MM.1S (cell line): ENCODE measurements around the gene CTBP1.

Experiments
- DNase-seq: peaks from one replicate; pipeline ENCODE4 v3.0.0-alpha.2; 2015
- H2AFZ ChIP-seq: fragments of 300-600 bp; sonication (generic); 2 replicates; pipeline ENCODE4 v1.6.0; 2016; ENCODE audit warnings: antibody characterized with exemption, low read length
- H3F3A ChIP-seq: fragments of 300-600 bp; sonication (generic); 2 replicates; pipeline ENCODE4 v1.6.1; 2016; ENCODE audit warnings: mild to moderate bottlenecking, antibody characterized with exemption, low read length, moderate library complexity, mixed read lengths; ENCODE audit not compliant: insufficient read depth
- H3K27ac ChIP-seq: fragments of 300-600 bp; sonication (generic); 2 replicates; pipeline ENCODE4 v1.5.1; 2016; ENCODE audit warnings: mild to moderate bottlenecking, low read length
- H3K27me3 ChIP-seq: fragments of 300-600 bp; sonication (generic); replicated peaks from 2 replicates; pipeline ENCODE4 v1.6.0; 2016; ENCODE audit warnings: low read length; ENCODE audit not compliant: insufficient read depth
- H3K36me3 ChIP-seq: fragments of 300-600 bp; sonication (generic); replicated peaks from 2 replicates; pipeline ENCODE4 v1.6.1; 2016; ENCODE audit warnings: mild to moderate bottlenecking, low read length, mixed read lengths; ENCODE audit not compliant: insufficient read depth
- H3K4me1 ChIP-seq: fragments of 300-600 bp; sonication (generic); 2 replicates; pipeline ENCODE4 v1.6.1; 2016; ENCODE audit warnings: low read length, mixed read lengths
- H3K4me2 ChIP-seq: fragments of 300-600 bp; sonication (generic); 2 replicates; pipeline ENCODE4 v1.6.0; 2016; ENCODE audit warnings: low read depth, low read length
- H3K4me3 ChIP-seq: fragments of 300-600 bp; sonication (generic); 2 replicates; pipeline ENCODE4 v1.5.1; 2016; ENCODE audit warnings: low read length, mixed read lengths
- H3K79me2 ChIP-seq: fragments of 300-600 bp; sonication (generic); 2 replicates; pipeline ENCODE4 v1.6.1; 2016; ENCODE audit warnings: mixed run types, low read length, mixed read lengths
- H3K9ac ChIP-seq: fragments of 300-600 bp; sonication (generic); 2 replicates; pipeline ENCODE4 v1.6.1; 2016; ENCODE audit warnings: low read length, mixed read lengths
- H3K9me2 ChIP-seq: fragments of 300-600 bp; sonication (generic); replicated peaks from 2 replicates; pipeline ENCODE4 v1.6.1; 2016; ENCODE audit warnings: mild to moderate bottlenecking, low read length, mixed read lengths; ENCODE audit not compliant: insufficient read depth
- H3K9me3 ChIP-seq: fragments of 300-600 bp; sonication (generic); replicated peaks from 2 replicates; pipeline ENCODE4 v1.6.1; 2016; ENCODE audit warnings: mild to moderate bottlenecking, low read length, mixed read lengths; ENCODE audit not compliant: insufficient read depth
- H4K20me1 ChIP-seq: fragments of 300-600 bp; sonication (generic); 2 replicates; pipeline ENCODE4 v1.6.1; 2016; ENCODE audit warnings: mild to moderate bottlenecking, low read length, moderate library complexity, mixed read lengths; ENCODE audit not compliant: insufficient read depth
- CTCF ChIP-seq: fragments of 300-600 bp; sonication (generic); IDR thresholded peaks from 2 replicates; pipeline ENCODE4 v1.5.1; 2016; ENCODE audit warnings: antibody characterized with exemption, low read length, mixed read lengths
- EZH2 ChIP-seq: fragments of 300-600 bp; sonication (generic); optimal IDR thresholded peaks from 2 replicates; pipeline ENCODE3; 2017; ENCODE audit warnings: low read depth, mild to moderate bottlenecking, antibody characterized with exemption, low read length, mixed read lengths
- EZH2phosphoT487 ChIP-seq: fragments of 300-600 bp; sonication (generic); IDR thresholded peaks from 2 replicates; pipeline ENCODE4 v1.6.1; 2018; ENCODE audit warnings: antibody characterized with exemption, low read length

Gene CTBP1

GRCh38 chr4:1204286-1204827 is 44.6 kb downstream of the CTBP1 start:
- Histone ChIP-seq H2AFZ (no peak overlapping the region), H3K4me2 (no peak overlapping the region), H3K9me2 (no peaks in the 10 kb centered on the region), H3K36me3 (no peaks in the 10 kb centered on the region), H3K27ac (no peak overlapping the region), H3K79me2 (peaks cover 17% of the 10 kb centered on the region), H3K27me3 (no peaks in the 10 kb centered on the region), H3K4me3 (no peak overlapping the region), H3F3A (peaks cover 9% of the 10 kb centered on the region; the same call in 1 of the 2 replicates), H4K20me1 (no peaks in the 10 kb centered on the region), H3K9me3 (no peaks in the 10 kb centered on the region), H3K9ac (no peak overlapping the region), H3K4me1 (peaks cover 13% of the 10 kb centered on the region)
- no peak for DNase-seq
- TF ChIP-seq EZH2 (no peak), CTCF (no peak)

- no peaks in the 10 kb centered on the region for H3K9me2 ChIP-seq
- H3K9ac ChIP-seq = no peak overlapping the region
- peaks cover 17% of the 10 kb centered on the region for H3K79me2 ChIP-seq
- H3K4me1 ChIP-seq = peaks cover 13% of the 10 kb centered on the region
- H3K9me3 ChIP-seq = no peaks in the 10 kb centered on the region
- no peak overlapping the region for H2AFZ ChIP-seq
- H3F3A ChIP-seq = peaks cover 9% of the 10 kb centered on the region; the same call in 1 of the 2 replicates
- TF ChIP-seq CTCF = no peak
- no peak for TF ChIP-seq EZH2phosphoT487
- no peak for TF ChIP-seq EZH2
- H3K27me3 ChIP-seq = no peaks in the 10 kb centered on the region
- H3K4me2 ChIP-seq = no peak overlapping the region
- H3K27ac ChIP-seq = no peak overlapping the region
- no peaks in the 10 kb centered on the region for H3K36me3 ChIP-seq
- DNase-seq = no peak
- no peaks in the 10 kb centered on the region for H4K20me1 ChIP-seq
- H3K4me3 ChIP-seq = no peak overlapping the region
These were observed 45.8 kb downstream of the CTBP1 start for GRCh38 chr4:1203026-1203616.

GRCh38 chr4:1202526-1203011 is 46.4 kb downstream of the CTBP1 start:
- Histone ChIP-seq H2AFZ (no peak overlapping the region), H3K27me3 (no peaks in the 10 kb centered on the region), H3K9me2 (no peaks in the 10 kb centered on the region), H3K9me3 (no peaks in the 10 kb centered on the region), H3K4me2 (no peak overlapping the region), H3K9ac (no peak overlapping the region), H3K27ac (no peak overlapping the region), H3F3A (peaks cover 9% of the 10 kb centered on the region; the same call in 1 of the 2 replicates), H3K4me3 (no peak overlapping the region), H4K20me1 (no peaks in the 10 kb centered on the region), H3K4me1 (peaks cover 13% of the 10 kb centered on the region), H3K79me2 (peaks cover 17% of the 10 kb centered on the region), H3K36me3 (no peaks in the 10 kb centered on the region)
- DNase-seq = no peak
- TF ChIP-seq EZH2 (no peak), EZH2phosphoT487 (no peak), CTCF (no peak)
